Right lobe of liver (tissue), 6 donors: Measurements from ENCODE around the gene RAP1GAP. TPM values are rescaled to one million over a fixed set of nuclear protein-coding genes. Genes with fewer than 3 reads are reported as not detected.

Source experiments
- ATAC-seq, 4 donors: fragments of 200-7000 bp; cut with Tn5 transposase; one replicate each; pipeline ENCODE4 v1.9.1; 2020; ENCODE audit warnings: mild to moderate bottlenecking in 4 of 4, moderate library complexity in 4 of 4
- DNase-seq, 3 donors: peaks; one replicate each; pipeline ENCODE4 v3.0.0-alpha.2; 2020
- H3K27ac ChIP-seq, 3 donors: fragments of 200-600 bp; one replicate each; pipeline ENCODE4 v1.8.0; 2022
- H3K27me3 ChIP-seq, 2 donors: fragments of 200-600 bp; one replicate each; pipeline ENCODE4 v1.8.0; 2022
- H3K36me3 ChIP-seq, 4 donors: fragments of 200-600 bp; sonication (generic) in 1 of 4; one replicate each; pipeline versions ENCODE4 v1.5.1 to v1.8.0; 2017 to 2022; ENCODE audit warnings: control low read depth in 1 of 4
- H3K4me1 ChIP-seq, 4 donors: fragments of 200-600 bp; sonication (generic) in 1 of 4; one replicate each; pipeline versions ENCODE4 v1.5.1 to v1.8.0; 2017 to 2022; ENCODE audit warnings: control low read depth in 1 of 4
- H3K4me3 ChIP-seq, 3 donors: fragments of 200-600 bp; one replicate each; pipeline ENCODE4 v1.8.0; 2022
- H3K9me3 ChIP-seq, 4 donors: fragments of 200-600 bp; sonication (generic) in 1 of 4; one replicate each; pipeline versions ENCODE4 v1.5.1 to v1.8.0; 2017 to 2022; ENCODE audit warnings: control low read depth in 1 of 4
- POLR2A ChIP-seq: fragments of 450-650 bp; IDR thresholded peaks from one replicate; pipeline ENCODE4 v1.6.1; 2017; ENCODE audit warnings: antibody characterized with exemption, mild to moderate bottlenecking
- WGBS: methylation state at CpG from one replicate; pipeline ENCODE4 v1.1.6; 2018; ENCODE audit warnings: low coverage, low lambda C conversion rate; ENCODE audit not compliant: insufficient coverage; ENCODE audit errors: missing lambda C conversion rate; 5-methylcytosine and 5-hydroxymethylcytosine counted together
- intact Hi-C, 2 donors: fragments of 100-400 bp; cut with DNase I; formaldehyde crosslinking; loops; one replicate each; pipeline versions ENCODE4 v1.11.2 to v1.14.1; 2022
- total RNA-seq, 6 experiments: library from RNA; depleted of rRNA in 2 of 6; stranded (reverse); fragments of >200 nt in 2 of 6; fragmentation: NEBNext Ultra II Directional in 3 of 6; extraction: Animal tissue kit (Norgen Biotek cat#: 25700) in 3 of 6; gene quantifications; one replicate each; pipeline versions ENCODE4 v1.1.0 to v1.2.4, GENCODE V29; 2016 to 2023
- TF ChIP-seq, protein P1 (sequence below), 4 donors: fragments of 200-600 bp in 3 of 4; fragments of 450-650 bp in 1 of 4; IDR thresholded peaks; one replicate each; pipeline versions ENCODE4 v1.5.1 to v1.8.0; 2016 to 2022; ENCODE audit warnings: antibody characterized with exemption in 4 of 4, mild to moderate bottlenecking in 2 of 4
- donor health status: DM: no; HTN: yes; CAD: no.
- donor health status: DM: no; HTN: no; CAD: no.
- donor health status: DM: no; HTN: no; CAD: no.
- donor health status: DM: no; HTN: yes; CAD: no.
- donor health status: DM: no; HTN: yes; CAD: no.

RAP1GAP gene
- total RNA-seq, 6 experiments from 2014 or later: 8.0 to 38.1 (median 22.2) TPM

- no peak overlapping the region for H3K27ac ChIP-seq
- TF ChIP-seq POLR2A: no peak
- TF ChIP-seq, protein P1, sequence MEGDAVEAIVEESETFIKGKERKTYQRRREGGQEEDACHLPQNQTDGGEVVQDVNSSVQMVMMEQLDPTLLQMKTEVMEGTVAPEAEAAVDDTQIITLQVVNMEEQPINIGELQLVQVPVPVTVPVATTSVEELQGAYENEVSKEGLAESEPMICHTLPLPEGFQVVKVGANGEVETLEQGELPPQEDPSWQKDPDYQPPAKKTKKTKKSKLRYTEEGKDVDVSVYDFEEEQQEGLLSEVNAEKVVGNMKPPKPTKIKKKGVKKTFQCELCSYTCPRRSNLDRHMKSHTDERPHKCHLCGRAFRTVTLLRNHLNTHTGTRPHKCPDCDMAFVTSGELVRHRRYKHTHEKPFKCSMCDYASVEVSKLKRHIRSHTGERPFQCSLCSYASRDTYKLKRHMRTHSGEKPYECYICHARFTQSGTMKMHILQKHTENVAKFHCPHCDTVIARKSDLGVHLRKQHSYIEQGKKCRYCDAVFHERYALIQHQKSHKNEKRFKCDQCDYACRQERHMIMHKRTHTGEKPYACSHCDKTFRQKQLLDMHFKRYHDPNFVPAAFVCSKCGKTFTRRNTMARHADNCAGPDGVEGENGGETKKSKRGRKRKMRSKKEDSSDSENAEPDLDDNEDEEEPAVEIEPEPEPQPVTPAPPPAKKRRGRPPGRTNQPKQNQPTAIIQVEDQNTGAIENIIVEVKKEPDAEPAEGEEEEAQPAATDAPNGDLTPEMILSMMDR (IDR thresholded peaks at IDR 0.05): no peak
- H3K36me3 ChIP-seq: no peaks in the 10 kb centered on the region
- H3K27me3 ChIP-seq: no peaks in the 10 kb centered on the region
- H3K4me1 ChIP-seq: peaks cover 0 to 21% (median 7%) of the 10 kb centered on the region in 4 donors
- 73% methylated on average over 3 of the region's 11 CpGs for WGBS
- no peaks in the 10 kb centered on the region for H3K9me3 ChIP-seq
- no peak overlapping the region for H3K4me3 ChIP-seq
- DNase-seq: no peak
- ATAC-seq: no peak
- intact Hi-C loops: loop anchor here (5.0 to 10.0 kb wide), 2 partner anchors 59 to 61 kb away; no protein-coding TSS in a partner anchor
Measured at GRCh38 chr1:21573475-21573874, 95.7 kb downstream of the RAP1GAP start.

- Histone ChIP-seq H3K4me1 (peaks cover 0 to 21% (median 10%) of the 10 kb centered on the region in 4 donors), H3K4me3 (no peak overlapping the region), H3K27ac (no peak overlapping the region), H3K9me3 (no peaks in the 10 kb centered on the region), H3K36me3 (no peaks in the 10 kb centered on the region), H3K27me3 (no peaks in the 10 kb centered on the region)
- intact Hi-C loops: loop anchor here (5.0 to 10.0 kb wide), 2 partner anchors 58 to 61 kb away; no protein-coding TSS in a partner anchor
- no peak for DNase-seq
- TF ChIP-seq, protein P1 (IDR thresholded peaks at IDR 0.05): no peak
- no peak for TF ChIP-seq POLR2A
- WGBS: 81% methylated on average over 9 of the region's 13 CpGs
- no peak for ATAC-seq
Measured at GRCh38 chr1:21572735-21573277, 96.4 kb downstream of the RAP1GAP start.

GRCh38 chr1:21572221-21572620 lies 96.9 kb downstream of the RAP1GAP start:
- WGBS: 81% methylated on average over 4 of the region's 6 CpGs
- Histone ChIP-seq H3K27ac (no peak overlapping the region), H3K9me3 (no peaks in the 10 kb centered on the region), H3K4me1 (peaks cover 0 to 21% (median 10%) of the 10 kb centered on the region in 4 donors), H3K36me3 (no peaks in the 10 kb centered on the region), H3K4me3 (no peak overlapping the region), H3K27me3 (no peaks in the 10 kb centered on the region)
- DNase-seq (no peak), ATAC-seq (no peak)
- intact Hi-C loops: loop anchor here (5.0 to 10.0 kb wide), 2 partner anchors 57 to 60 kb away; no protein-coding TSS in a partner anchor
- no peak for TF ChIP-seq POLR2A
- TF ChIP-seq, protein P1 (IDR thresholded peaks at IDR 0.05): no peak

- TF ChIP-seq POLR2A: no peak
- TF ChIP-seq, protein P1 (IDR thresholded peaks at IDR 0.05): no peak
- no peak for ATAC-seq
- intact Hi-C loops: loop anchor here (5.0 to 10.0 kb wide), 2 partner anchors 56 to 59 kb away; no protein-coding TSS in a partner anchor
- Histone ChIP-seq H3K36me3 (no peaks in the 10 kb centered on the region), H3K27me3 (no peaks in the 10 kb centered on the region), H3K4me1 (peaks cover 0 to 21% (median 10%) of the 10 kb centered on the region in 4 donors), H3K9me3 (no peaks in the 10 kb centered on the region), H3K27ac (no peak overlapping the region), H3K4me3 (no peak overlapping the region)
- DNase-seq: no peak
- WGBS: 100% methylated on average over 1 of the region's 4 CpGs
Measured at GRCh38 chr1:21570885-21571284, 98.3 kb downstream of the RAP1GAP start.
